Gastrocnemius medialis (tissue), 4 donors: Measurements from ENCODE around the gene APEH. TPM values are rescaled to one million over a fixed set of nuclear protein-coding genes. Genes with fewer than 3 reads are reported as not detected.
"Not testable (repeated sequence)": the region's sequence is repeated elsewhere in the genome, so short reads cannot be mapped to it uniquely, and the experiment has no call there.

ENCODE experiments used
- ATAC-seq, 2 donors: fragments of 150-250 bp; one replicate each; pipeline ENCODE4 v1.9.1; 2016
- DNase-seq, 2 donors: peaks; one replicate each; pipeline ENCODE4 v3.0.0-alpha.2; 2019
- H3K27ac ChIP-seq, 4 donors: fragments of 200-600 bp; sonication (generic); 1 replicate in 1 of 4; 2 replicates in 3 of 4; pipeline ENCODE4 v1.5.1; 2016 to 2018; ENCODE audit warnings: mild to moderate bottlenecking in 2 of 4, moderate library complexity in 1 of 4
- H3K27me3 ChIP-seq, 3 donors: fragments of 200-600 bp; sonication (generic) in 2 of 3; 1 replicate in 1 of 3; 2 replicates in 2 of 3; pipeline versions ENCODE4 v1.5.1 to v1.6.0; 2016 to 2019; ENCODE audit warnings: mild to moderate bottlenecking in 1 of 3, moderate library complexity in 1 of 3
- H3K36me3 ChIP-seq, 2 donors: fragments of 200-600 bp; sonication (generic) in 1 of 2; one replicate each; pipeline ENCODE4 v1.5.1; 2017 to 2018
- H3K4me1 ChIP-seq, 2 donors: fragments of 200-600 bp; sonication (generic) in 1 of 2; one replicate each; pipeline ENCODE4 v1.5.1; 2016 to 2017; ENCODE audit warnings: mild to moderate bottlenecking in 2 of 2
- H3K4me3 ChIP-seq, 4 donors: fragments of 200-600 bp; sonication (generic) in 3 of 4; 1 replicate in 1 of 4; 2 replicates in 3 of 4; pipeline ENCODE4 v1.5.1; 2016 to 2019; ENCODE audit warnings: mild to moderate bottlenecking in 2 of 4
- H3K9me3 ChIP-seq, 3 donors: fragments of 200-600 bp; sonication (generic) in 2 of 3; 1 replicate in 1 of 3; 2 replicates in 2 of 3; pipeline ENCODE4 v1.5.1; 2016 to 2019
- POLR2A ChIP-seq, 2 donors: fragments of 450-650 bp; IDR thresholded peaks; one replicate each; pipeline ENCODE4 v1.6.1; 2017; ENCODE audit warnings: antibody characterized with exemption in 2 of 2, mild to moderate bottlenecking in 2 of 2, moderate library complexity in 2 of 2
- in situ Hi-C, 4 donors: fragments of 200-750 bp; cut with MboI; loops; one replicate each; pipeline versions ENCODE4 v1.15.0 to v1.8.0; 2017; ENCODE audit warnings: low sequenced_read_pairs in 4 of 4
- intact Hi-C: fragments of 100-400 bp; cut with DNase I; formaldehyde crosslinking; loops from one replicate; pipeline ENCODE4 v1.15.1; 2023; ENCODE audit warnings: low total_unique reads
- total RNA-seq, 4 donors: library from RNA; depleted of rRNA; stranded (reverse); fragments of >200 nt; gene quantifications; one replicate each; pipeline versions ENCODE4 v1.1.0 to v1.2.3, GENCODE V29; 2016
- TF ChIP-seq, protein P1 (sequence below), 5 experiments: fragments of 450-650 bp in 3 of 5; fragments of 200-600 bp in 2 of 5; sonication (generic) in 2 of 5; IDR thresholded peaks in 4 of 5; conservative IDR thresholded peaks in 1 of 5; 1 replicate in 4 of 5; 2 replicates in 1 of 5; pipeline ENCODE4 v1.5.1; 2016 to 2019; ENCODE audit warnings: antibody characterized with exemption in 5 of 5, mild to moderate bottlenecking in 3 of 5, moderate library complexity in 3 of 5

The APEH gene
- total RNA-seq, 4 donors from 2014 or later: 103 to 140 (median 108) TPM

DNA sequence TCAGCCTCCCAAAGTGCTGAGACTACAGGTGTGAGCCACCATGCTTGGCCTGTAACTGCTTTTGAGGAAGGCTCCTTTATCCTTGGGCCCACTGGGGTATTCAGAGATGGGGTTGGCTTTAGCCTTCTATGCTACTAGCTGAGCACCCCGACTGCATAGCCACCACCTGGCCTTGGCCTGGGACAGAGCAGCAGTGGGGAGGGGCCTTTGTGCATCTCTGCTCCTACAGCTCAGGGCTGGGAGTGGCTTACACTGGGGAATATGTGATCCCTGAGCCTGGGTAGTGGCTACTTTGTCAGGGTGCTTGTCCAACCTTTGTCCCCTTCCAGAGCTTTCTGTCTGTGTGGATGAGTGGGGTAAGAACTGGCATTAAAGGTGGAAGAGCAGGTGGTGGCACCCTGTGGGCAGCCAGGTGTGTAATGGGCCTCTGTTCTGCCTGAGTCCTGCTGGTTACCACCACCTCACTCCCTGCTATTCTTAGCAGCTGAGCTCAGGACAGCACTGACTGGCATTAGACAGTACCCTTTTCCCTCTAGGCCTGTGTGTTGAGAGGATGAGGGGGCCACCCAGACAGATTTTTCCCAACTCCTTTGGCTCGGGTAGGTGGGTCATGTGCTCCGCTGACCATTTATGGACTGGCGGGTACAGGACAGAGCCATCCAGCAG is 21.3 kb downstream of the APEH start:
- TF ChIP-seq POLR2A (IDR thresholded peaks at IDR 0.05): peak in 1 of 2 donors; percentile 48
- DNase-seq: peak in 1 of 2 donors; percentile 76
- peak; percentile 76 to 83 for ATAC-seq
- H3K27me3 ChIP-seq, H3K4me3 ChIP-seq, intact Hi-C loops, H3K9me3 ChIP-seq, in situ Hi-C loops: not testable (repeated sequence)
- Histone ChIP-seq H3K36me3 (peaks cover 0 to 18% of the 10 kb centered on the region in 2 donors), H3K4me1 (peaks cover 46 to 61% of the 10 kb centered on the region in 2 donors), H3K27ac (peak overlapping the region; percentile 92 to 99 (median 96))

DNA sequence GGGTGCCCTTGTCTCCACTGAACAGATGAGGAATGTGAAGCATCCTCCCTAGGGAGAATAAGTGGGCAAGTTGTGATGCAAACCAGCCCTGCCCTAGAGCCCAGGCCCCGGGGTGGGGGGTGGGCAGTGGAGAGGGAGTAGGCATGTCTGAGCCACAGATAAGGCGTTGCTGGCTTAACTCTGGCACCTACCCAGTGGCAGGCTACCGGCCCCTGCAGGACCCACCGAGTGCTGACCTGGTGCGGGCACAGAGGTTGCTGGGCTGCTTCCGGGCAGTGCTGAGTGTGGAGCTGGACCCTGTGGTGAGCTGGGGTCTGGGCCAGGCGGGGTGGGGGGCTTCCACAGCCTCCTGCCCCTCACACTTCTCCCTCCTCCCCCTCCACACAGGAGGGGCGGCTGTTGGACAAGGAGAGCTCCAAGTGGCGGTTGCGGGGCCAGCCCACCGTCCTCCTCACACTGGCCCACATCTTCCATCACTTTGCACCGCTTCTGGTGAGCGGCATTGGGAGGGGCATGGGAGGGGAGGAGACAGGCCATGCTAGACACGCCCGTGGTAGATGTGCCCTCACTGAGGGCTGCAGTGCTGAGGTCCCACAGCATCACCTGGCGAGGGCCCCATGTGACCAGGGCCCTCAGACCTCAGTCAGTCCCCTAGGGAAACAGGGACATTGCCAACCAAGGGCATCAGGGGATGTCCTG is 25.3 kb downstream of the APEH start:
- Histone ChIP-seq H3K27ac (peak overlapping the region in 2 of 4 donors; percentile 98 to 99), H3K4me1 (peaks cover 8 to 23% of the 10 kb centered on the region in 2 donors), H3K27me3 (no peaks in the 10 kb centered on the region), H3K4me3 (no peak overlapping the region), H3K9me3 (no peaks in the 10 kb centered on the region), H3K36me3 (peaks cover 0 to 53% of the 10 kb centered on the region in 2 donors)
- intact Hi-C loops (no loop called here), in situ Hi-C loops (no loop called here)
- ATAC-seq (no peak), DNase-seq (no peak)
- TF ChIP-seq, protein P1, sequence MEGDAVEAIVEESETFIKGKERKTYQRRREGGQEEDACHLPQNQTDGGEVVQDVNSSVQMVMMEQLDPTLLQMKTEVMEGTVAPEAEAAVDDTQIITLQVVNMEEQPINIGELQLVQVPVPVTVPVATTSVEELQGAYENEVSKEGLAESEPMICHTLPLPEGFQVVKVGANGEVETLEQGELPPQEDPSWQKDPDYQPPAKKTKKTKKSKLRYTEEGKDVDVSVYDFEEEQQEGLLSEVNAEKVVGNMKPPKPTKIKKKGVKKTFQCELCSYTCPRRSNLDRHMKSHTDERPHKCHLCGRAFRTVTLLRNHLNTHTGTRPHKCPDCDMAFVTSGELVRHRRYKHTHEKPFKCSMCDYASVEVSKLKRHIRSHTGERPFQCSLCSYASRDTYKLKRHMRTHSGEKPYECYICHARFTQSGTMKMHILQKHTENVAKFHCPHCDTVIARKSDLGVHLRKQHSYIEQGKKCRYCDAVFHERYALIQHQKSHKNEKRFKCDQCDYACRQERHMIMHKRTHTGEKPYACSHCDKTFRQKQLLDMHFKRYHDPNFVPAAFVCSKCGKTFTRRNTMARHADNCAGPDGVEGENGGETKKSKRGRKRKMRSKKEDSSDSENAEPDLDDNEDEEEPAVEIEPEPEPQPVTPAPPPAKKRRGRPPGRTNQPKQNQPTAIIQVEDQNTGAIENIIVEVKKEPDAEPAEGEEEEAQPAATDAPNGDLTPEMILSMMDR (IDR thresholded peaks at IDR 0.05 in 4 of 5, conservative IDR thresholded peaks at IDR 0.05 in 1 of 5): no peak
- TF ChIP-seq POLR2A (IDR thresholded peaks at IDR 0.05): no peak

- Histone ChIP-seq H3K4me1 (peaks cover 5 to 18% of the 10 kb centered on the region in 2 donors), H3K9me3 (no peaks in the 10 kb centered on the region), H3K27me3 (no peaks in the 10 kb centered on the region), H3K4me3 (no peak overlapping the region), H3K36me3 (peaks cover 0 to 59% of the 10 kb centered on the region in 2 donors), H3K27ac (peak overlapping the region in 2 of 4 donors; percentile 40 to 98)
- in situ Hi-C loops: no loop called here
- DNase-seq (no peak), ATAC-seq (no peak)
- TF ChIP-seq POLR2A (IDR thresholded peaks at IDR 0.05): no peak
- TF ChIP-seq, protein P1 (IDR thresholded peaks at IDR 0.05 in 4 of 5, conservative IDR thresholded peaks at IDR 0.05 in 1 of 5): no peak
- intact Hi-C loops: loop anchor here (5.0 kb wide), 1 partner anchor 207 kb away; no protein-coding TSS in a partner anchor
Observed at GRCh38 chr3:49700014-49700413, 25.9 kb downstream of the APEH start.

- in situ Hi-C loops (no loop called here), intact Hi-C loops (loop anchor here (5.0 kb wide), 1 partner anchor 207 kb away; no protein-coding TSS in a partner anchor)
- no peak overlapping the region for H3K4me3 ChIP-seq
- peak overlapping the region in 3 of 4 donors; percentile 5 to 98 (median 40) for H3K27ac ChIP-seq
- peaks cover 0 to 65% of the 10 kb centered on the region in 2 donors for H3K36me3 ChIP-seq
- no peaks in the 10 kb centered on the region for H3K9me3 ChIP-seq
- DNase-seq: no peak
- H3K27me3 ChIP-seq: no peaks in the 10 kb centered on the region
- peaks cover 0 to 12% of the 10 kb centered on the region in 2 donors for H3K4me1 ChIP-seq
- TF ChIP-seq POLR2A (IDR thresholded peaks at IDR 0.05): no peak
- TF ChIP-seq, protein P1 (IDR thresholded peaks at IDR 0.05 in 4 of 5, conservative IDR thresholded peaks at IDR 0.05 in 1 of 5): no peak
- no peak for ATAC-seq
Observed at GRCh38 chr3:49700453-49701128, 26.4 kb downstream of the APEH start.
